DMS153 (cell line): ENCODE results near the gene DNAJB11.
"Not testable (repeated sequence)": the region's sequence is repeated elsewhere in the genome, so short reads cannot be mapped to it uniquely, and the experiment has no call there.

Experiments
- DNase-seq: peaks from one replicate; lab custom pipeline; 2025; lab: John Stamatoyannopoulos, UW

The DNAJB11 gene

DNA sequence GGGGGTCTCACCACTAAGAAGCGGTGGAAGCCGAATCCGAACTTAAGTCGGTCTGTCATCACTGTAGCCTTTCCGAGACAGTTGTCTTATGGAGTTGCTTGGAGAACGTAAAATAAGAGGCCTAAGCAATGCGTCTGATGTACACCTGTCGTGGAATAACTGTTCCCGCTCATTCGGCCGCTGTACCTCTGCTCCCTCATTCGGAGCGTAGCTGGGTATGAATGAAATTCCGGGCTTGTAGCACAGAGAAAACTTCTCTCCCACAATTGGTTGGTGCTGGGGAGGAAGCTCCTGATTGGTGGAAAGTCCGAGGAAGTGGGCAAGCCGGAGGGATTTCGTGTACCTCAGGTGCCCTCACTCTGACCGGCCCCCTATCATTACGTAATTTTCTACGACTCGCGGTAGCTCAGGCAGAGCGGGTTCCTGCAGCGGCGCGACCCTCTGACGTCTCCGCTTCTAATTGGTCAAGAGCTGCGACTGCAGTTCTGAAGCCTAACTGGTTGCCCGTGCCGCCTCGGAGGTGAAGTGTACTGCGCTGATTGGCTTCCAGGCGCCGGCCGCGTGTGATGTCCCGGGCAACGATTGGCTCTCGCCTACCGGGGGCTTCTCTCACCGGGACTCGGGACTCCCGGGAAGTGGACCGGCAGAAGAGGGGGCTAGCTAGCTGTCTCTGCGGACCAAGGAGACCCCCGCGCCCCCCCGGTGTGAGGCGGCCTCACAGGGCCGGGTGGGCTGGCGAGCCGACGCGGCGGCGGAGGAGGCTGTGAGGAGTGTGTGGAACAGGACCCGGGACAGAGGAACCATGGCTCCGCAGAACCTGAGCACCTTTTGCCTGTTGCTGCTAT is at the start of gene DNAJB11:
DNAJB11 (plus strand) TSS at position 625 of the 845 bp plus-strand sequence; CDS start at position 803, 178 bp downstream.
- DNase-seq, result peak; percentile 100

- DNase-seq, result no peak
Observed at GRCh38 chr3:186520957-186521842, 49.3 kb upstream of the DNAJB11 start.

DNA sequence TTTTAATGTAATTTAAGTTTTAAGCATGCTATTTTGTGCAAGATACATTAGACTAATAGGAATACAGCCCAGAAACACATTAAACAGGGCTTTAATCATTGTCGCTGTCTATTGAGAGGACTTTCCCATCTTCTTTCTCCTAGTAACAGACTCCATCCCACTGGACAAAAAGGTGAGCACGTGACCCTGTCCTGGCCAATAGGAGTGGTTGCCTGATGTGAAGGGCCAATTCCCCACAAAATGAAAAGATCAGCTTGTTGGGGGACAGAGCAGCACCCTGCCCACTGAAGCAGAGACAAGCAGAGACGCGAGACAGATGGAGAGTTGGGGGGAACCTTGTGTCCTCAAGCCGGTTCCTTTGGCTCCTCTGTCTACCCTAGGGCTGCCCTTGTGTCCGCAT is 47.5 kb upstream of the DNAJB11 start:
- DNase-seq, result no peak

DNA sequence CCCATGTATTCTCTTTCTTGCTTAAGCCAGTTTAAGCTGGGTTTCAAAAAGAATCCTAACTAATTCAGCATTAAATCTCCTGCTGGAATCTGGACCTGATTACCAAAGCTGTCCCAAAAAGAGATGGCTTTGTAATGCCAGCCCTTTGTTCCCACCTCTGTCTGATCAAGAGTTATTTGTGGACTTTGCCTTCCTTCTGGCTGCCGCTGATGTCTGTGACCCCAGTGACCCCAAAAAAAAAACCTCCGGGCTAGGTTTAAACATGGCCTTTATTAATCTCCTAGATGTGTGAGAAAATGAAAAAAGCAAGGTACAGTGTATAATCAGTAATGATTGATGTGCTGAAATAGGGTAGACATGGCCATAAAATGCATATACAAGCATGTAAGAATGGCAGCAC is 47.1 kb upstream of the DNAJB11 start:
- no peak for DNase-seq

DNA sequence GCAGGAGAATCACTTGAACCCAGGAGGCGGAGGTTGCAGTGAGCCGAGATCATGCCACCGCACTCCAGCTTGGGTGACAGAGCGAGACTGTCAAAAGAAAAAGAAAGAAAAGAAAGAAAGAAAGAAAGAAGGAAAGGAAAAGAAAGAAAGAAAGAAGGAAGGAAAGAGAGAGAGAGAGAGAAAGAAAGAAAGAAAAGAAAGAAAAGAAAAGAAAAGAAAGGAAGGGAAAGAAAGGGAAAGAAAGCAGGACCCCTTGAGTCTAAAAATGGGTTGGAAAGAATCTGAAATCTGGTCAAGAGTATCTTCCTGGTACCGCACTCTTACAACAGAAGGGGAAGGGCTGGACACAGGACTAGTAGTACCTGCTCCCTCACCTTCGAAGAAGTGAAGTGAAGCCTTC is 45.9 kb upstream of the DNAJB11 start:
- DNase-seq, result no peak

DNA sequence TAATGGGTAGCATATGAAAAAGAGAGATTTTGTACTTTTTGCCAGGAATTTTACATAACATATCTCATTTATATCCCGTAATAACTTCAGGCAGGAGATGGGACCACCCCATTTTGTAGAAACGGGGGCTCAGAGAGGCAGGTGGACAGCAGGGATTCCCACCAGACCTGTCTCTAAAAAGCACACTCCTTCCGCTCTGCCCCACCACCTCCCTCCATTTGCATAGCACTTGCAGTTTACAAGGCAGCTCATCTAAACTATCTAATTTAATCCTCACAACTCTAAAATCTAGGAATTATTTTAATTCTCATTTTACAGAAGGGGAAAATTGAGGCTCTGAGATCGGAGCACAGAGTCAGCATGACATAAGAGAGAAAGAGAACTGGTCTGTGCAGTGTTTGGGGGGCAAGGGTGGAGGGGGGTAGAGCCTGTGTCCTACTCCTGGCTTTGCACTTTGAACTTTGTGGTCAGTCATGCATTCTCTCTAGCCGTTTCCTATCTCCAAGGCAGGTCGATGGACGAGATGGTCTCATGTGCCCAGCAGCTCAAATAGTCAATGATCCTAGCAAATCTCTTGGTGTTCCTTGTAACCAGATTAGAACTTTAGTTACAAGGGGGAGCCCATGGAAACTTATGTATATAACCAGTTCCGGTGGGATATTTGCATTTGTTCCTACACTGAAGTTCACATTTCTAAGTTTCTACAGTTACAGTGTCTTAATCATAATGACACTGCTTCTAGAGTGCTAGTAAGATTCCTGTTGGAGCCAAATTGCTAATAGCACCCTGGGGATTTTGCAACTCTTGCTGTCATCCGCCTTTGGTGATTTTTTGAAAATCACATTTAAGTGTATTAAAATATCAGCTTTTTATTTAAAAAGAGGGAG is 44.9 kb upstream of the DNAJB11 start:
- DNase-seq, result no peak

DNA sequence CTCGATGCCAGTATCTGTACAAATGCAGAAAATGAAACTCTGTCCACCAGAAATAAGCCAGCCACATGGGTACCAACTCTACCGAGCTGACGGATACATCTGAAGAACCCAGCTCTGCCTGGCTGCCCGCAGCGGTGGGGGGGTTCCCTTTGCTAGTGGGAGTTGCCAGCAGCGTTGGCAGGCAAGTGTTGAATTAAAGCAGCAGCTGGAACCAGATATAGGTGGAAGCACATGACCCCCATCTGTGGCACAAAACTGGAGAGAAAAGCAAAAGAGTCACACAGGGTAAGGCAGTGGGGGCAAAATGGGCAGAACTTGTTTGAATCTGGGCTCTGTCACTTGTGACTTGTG is 44.3 kb upstream of the DNAJB11 start:
- DNase-seq, result no peak

DNA sequence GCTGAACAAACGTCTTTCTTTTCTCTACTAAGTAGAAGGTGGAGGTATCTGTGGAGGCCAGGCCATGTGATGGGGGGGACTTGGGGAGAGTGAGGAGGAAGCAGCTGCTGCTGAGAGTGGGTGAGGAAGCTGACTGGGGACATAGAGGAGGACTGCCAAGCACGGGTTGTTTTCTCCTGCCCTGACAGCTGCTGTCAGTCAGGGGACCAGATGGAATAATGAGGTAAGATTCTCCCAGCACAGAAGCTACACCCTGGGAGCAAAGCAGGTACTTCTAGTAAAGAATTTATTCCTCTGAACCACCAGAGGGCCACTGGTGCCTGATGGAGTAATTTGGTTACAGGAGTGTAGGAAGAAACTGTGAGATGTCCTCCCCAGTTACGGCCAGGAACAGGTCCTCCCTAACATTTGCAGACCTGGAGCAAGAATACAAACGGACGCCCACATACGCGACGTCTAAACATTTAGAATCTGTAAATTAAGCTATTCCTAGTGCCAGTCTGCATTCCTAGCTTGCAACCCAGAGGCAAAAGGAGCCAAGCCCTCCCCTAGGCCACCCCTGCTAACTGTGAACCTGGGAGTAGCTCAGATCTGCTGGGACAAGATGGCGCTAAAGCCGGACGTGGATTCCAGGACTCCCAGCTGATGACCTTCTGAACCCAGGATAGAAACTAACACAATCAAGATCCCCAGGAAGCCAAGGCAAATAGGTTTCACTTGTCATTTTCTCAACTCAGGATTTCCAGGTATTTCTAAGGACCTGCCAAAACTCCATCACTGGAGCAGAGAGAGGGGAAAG is 41.1 kb upstream of the DNAJB11 start:
- DNase-seq, result no peak

DNA sequence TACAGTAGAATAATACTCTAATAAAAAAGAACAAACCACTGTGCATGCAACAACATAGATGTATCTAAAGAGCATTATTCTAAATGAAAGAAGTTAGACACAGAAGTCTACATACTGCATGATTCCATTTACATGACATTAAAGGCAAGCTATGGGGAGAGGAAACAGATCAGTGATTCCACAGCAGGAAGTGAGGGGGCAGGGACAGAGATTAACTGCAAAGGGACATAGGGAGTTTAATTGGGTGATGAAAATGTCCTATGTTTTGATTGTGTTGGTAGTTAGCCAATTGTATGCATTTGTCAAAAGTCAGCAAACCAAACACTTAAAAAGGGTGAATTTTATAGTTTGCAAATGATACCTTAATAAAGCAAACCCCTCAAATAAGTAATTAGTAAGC is 40.1 kb upstream of the DNAJB11 start:
- no peak for DNase-seq

GRCh38 chr3:186531694-186532093 is 38.8 kb upstream of the DNAJB11 start:
- DNase-seq, result not testable (repeated sequence)

DNA sequence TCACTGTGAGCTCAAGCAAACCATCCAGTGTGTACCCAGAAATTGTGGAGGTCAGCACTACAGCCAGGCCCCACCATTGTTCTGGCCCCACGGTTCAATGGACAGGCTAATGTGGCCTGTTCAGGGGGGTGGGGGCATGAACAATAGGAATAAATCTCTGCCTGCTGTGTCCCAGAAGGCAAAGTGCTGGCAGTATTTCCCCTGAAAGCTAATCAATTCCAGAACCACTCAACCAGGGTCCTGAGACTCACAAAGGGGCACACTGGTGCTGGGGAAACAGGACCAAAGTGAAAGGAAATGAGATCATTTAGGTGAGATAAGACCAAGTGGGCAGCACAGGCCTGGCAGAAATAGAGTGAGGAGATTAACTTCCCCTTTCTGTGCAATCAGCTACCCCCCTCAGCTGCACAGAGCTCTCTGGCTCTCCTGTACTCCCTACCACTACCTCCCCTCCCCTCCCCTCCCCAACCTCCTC is 37.9 kb upstream of the DNAJB11 start:
- no peak for DNase-seq

DNA sequence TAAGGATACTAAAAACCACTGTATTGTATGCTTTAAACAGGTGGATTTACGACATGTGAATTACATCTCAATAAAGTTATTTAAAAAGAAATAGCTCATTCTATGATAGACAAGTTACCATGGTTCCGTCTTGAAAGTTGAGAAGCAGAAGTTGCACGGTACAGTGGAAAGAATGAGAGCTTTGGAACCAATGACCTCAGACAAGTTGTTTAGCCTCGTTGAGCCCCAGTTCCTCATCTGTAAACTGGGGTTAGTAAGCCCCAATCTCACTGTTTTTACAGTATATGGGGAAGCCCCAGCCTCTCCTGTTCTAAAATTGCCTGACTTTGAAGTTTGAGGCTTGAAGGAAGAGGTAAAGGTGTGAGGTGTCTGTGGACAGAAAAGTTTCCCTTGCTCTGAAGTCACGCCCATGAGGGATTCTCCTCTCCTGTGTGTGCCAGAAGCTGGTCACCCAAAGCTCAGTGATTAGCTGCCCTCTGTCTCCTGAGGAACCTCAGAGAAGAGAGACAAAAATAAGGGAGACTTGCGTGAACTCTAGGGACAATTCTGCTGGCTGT is 36.3 kb upstream of the DNAJB11 start:
- no peak for DNase-seq

- no peak for DNase-seq
Observed at GRCh38 chr3:186536883-186537844, 33.4 kb upstream of the DNAJB11 start.

DNA sequence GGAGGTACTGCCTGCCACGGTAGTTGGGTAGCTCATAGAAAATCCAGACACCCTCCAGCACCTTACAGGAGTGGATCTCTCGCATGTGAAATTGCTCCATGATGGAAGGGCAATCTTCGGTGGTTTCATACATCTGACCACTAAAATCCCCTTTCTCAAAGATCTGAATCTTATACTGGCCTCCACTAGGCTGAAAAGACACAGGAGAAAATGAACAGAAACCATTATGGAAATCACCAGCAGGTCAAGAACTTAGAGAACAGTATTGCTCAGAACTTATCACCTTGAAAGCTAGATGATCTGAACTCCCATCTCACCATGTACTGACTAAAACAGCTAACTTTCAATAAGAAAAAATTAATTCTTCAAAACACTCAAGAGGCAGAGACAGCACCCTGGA is 31.7 kb upstream of the DNAJB11 start:
- no peak for DNase-seq

DNA sequence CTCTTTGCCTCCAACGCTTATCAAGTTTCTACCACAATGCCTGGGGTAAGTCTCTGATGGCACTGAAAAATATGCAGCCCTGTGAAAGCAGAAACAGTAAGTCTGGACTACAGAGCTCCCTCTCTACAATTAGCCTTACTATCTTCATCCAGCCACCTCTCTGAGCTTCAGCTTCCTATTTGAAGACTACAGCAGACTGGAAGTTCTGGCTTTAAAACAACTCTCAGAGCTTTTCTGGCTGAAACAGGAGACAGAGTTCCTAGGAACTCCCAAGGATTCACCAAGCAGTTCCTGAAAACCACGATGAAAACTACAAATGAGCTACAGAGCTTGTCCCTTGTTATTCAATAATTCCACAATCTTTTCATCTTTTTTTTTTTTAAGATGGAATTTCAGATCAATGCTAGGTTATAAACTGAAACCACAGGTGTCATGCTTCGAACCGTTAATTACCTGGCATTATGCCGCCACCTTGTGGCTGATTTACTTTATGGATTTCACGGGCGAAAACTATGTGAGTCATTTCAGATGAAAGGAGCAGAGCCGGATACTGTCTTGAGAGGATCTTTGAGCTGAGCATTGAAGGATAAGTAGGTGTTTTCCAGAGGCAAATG is 30.2 kb upstream of the DNAJB11 start:
- peak; percentile 57 for DNase-seq

- DNase-seq, result no peak
Observed at GRCh38 chr3:186540835-186541226, 29.7 kb upstream of the DNAJB11 start.

DNA sequence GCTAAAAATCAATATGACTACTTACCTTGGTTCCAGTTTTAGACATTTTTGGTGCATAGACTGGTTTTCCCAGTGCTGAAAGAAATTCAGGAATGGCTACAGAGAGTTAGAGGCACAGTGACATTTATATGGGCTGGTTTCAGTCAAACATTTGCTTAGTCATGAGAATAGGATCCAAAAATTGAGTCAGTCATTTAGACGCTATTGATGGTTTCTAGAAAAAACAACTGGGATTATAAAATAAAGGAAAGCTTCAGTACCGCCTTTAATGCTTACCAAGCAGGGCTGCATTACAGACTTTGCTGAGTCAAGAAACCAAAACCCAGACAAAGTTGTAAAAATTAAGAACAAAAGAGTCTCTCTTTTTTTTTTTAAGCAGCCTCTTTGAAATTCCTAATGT is 26.2 kb upstream of the DNAJB11 start, which contains the start of gene CRYGS:
CRYGS (minus strand) TSS at position 100 of the 400 bp plus-strand sequence; CDS start at position 46, 54 bp downstream.
- DNase-seq, result no peak

DNA sequence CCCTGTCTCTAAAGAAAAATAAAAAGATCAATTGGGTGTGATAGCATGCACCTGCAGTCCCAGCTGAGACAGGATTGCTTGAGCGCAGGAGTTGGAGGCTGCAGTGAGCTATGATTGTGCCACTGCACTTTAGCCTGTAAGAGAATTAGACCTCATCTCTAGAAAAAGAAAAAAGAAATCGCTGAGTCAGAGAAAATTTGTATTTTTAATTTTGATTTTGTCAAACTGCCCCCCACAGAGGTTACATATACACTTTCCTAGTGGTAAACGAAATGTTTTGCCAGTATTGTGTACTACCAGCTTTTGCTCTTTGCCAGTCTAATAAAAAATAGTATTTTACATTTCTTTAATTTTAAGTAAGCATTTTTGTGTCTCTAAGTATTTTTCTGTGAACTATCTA is 21.0 kb upstream of the DNAJB11 start:
- DNase-seq, result no peak

- no peak for DNase-seq
Observed at GRCh38 chr3:186551387-186551786, 19.1 kb upstream of the DNAJB11 start.
